ENCODE measurements around the gene HS3ST5. TPM values are rescaled to one million over a fixed set of nuclear protein-coding genes. Genes with fewer than 3 reads are reported as not detected.

HS3ST5 gene
- total RNA-seq, 1 donor from 2014 or later: 0.11 TPM

DNA sequence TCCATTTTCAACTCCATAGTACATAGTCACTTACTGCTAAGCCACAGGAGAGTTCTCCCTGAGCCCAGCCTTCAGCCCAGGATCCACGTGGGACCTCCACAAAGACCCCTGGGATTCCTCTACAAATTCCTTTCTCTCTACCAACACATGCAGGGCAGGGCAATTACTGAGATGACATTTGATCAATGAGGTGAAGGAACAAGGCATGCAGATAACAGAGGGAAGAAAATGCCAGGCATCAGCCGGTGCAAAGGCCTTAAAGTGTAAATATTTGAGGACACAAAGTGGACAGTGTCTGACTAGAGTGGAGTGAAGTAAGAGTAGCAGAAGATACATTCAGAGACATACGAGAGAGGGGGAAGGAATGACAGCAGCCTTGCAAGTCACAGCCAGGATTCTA, 70.2 kb downstream of the HS3ST5 start:
- Mint-ChIP-seq H3K4me3 (ENCODE audit: unreplicated experiment) (no peak overlapping the region), H3K9me3 (ENCODE audit: unreplicated experiment) (no peaks in the 10 kb centered on the region), H3K4me1 (ENCODE audit: unreplicated experiment) (no peaks in the 10 kb centered on the region), H3K27me3 (ENCODE audit: unreplicated experiment) (no peaks in the 10 kb centered on the region), H3K27ac (ENCODE audit: unreplicated experiment) (no peak overlapping the region), H3K36me3 (ENCODE audit: unreplicated experiment) (no peaks in the 10 kb centered on the region)
- no peak for TF ChIP-seq CTCF (IDR thresholded peaks at IDR 0.05)
- DNase-seq (ENCODE audit: extremely low spot score, unreplicated experiment): no peak

DNA sequence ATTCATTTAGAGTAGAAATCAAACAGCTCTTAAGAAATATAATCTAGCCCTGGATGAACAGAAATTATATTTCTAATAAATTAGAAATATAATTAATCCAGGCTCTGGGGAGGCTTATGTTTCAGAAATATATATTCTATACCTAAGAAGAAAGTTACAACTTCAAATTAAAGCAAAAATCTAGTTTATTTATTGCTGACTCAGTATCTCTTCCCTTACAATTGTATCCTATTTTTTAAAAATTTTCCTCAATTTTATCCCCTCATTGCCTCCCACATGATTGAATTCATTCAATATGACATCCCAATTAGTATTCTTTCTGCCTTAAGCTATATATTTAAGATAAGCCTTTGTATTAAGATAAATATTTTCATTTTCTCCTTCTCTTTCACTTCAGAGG, 71.4 kb downstream of the HS3ST5 start:
- H3K36me3 Mint-ChIP-seq (ENCODE audit: unreplicated experiment): no peaks in the 10 kb centered on the region
- H3K27ac Mint-ChIP-seq (ENCODE audit: unreplicated experiment): no peak overlapping the region
- H3K27me3 Mint-ChIP-seq (ENCODE audit: unreplicated experiment): no peaks in the 10 kb centered on the region
- H3K4me3 Mint-ChIP-seq (ENCODE audit: unreplicated experiment): no peak overlapping the region
- TF ChIP-seq CTCF (IDR thresholded peaks at IDR 0.05): no peak
- H3K4me1 Mint-ChIP-seq (ENCODE audit: unreplicated experiment): no peaks in the 10 kb centered on the region
- no peak for DNase-seq (ENCODE audit: extremely low spot score, unreplicated experiment)
- H3K9me3 Mint-ChIP-seq (ENCODE audit: unreplicated experiment): no peaks in the 10 kb centered on the region

DNA sequence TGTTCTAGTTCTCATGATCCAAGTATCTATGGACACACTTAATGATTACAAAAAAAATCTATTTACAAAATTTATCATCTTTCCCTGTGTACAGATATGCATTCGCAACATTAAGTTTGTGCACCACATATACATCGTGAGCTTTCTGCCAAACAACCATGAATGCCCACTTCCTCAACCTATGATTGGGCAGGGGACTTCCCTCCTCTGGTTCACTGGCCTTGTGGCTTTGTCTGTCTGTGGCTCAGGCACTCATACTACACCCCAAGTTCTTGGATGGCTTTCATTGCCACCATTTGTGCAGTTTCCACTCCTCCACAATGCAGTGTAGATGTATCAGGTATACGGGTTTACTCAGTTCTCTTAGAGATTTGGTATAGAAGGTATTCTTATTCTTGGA, 74.9 kb downstream of the HS3ST5 start:
- no peak overlapping the region for H3K4me3 Mint-ChIP-seq (ENCODE audit: unreplicated experiment)
- no peaks in the 10 kb centered on the region for H3K4me1 Mint-ChIP-seq (ENCODE audit: unreplicated experiment)
- no peak for TF ChIP-seq CTCF (IDR thresholded peaks at IDR 0.05)
- DNase-seq (ENCODE audit: extremely low spot score, unreplicated experiment): no peak
- no peaks in the 10 kb centered on the region for H3K36me3 Mint-ChIP-seq (ENCODE audit: unreplicated experiment)
- no peak overlapping the region for H3K27ac Mint-ChIP-seq (ENCODE audit: unreplicated experiment)
- H3K9me3 Mint-ChIP-seq (ENCODE audit: unreplicated experiment): no peaks in the 10 kb centered on the region
- H3K27me3 Mint-ChIP-seq (ENCODE audit: unreplicated experiment): no peaks in the 10 kb centered on the region

DNA sequence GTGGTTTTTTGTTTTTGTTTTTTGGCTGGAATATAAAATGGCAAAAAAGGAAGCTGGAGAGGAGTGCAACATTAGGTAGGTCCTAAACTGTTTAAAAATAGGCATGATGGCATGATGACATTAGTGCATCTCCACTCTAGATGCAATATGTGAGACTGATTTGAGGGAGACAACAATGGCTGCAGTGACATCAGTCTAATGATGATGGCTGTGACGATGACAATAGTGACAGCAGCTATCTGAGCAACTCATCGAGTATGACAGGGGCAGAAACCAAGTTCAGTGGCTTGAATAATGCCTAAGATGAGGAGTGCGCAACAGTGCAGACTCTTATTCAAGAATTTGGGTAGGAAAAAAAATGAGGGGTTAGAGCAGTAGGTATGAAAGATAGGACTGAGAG, 82.0 kb downstream of the HS3ST5 start:
- no peaks in the 10 kb centered on the region for H3K36me3 Mint-ChIP-seq (ENCODE audit: unreplicated experiment)
- no peaks in the 10 kb centered on the region for H3K4me1 Mint-ChIP-seq (ENCODE audit: unreplicated experiment)
- DNase-seq (ENCODE audit: extremely low spot score, unreplicated experiment): no peak
- no peak overlapping the region for H3K27ac Mint-ChIP-seq (ENCODE audit: unreplicated experiment)
- H3K9me3 Mint-ChIP-seq (ENCODE audit: unreplicated experiment): no peaks in the 10 kb centered on the region
- no peak for TF ChIP-seq CTCF (IDR thresholded peaks at IDR 0.05)
- no peaks in the 10 kb centered on the region for H3K27me3 Mint-ChIP-seq (ENCODE audit: unreplicated experiment)
- no peak overlapping the region for H3K4me3 Mint-ChIP-seq (ENCODE audit: unreplicated experiment)

GRCh38 chr6:114258376-114258775, 84.4 kb downstream of the HS3ST5 start:
- Mint-ChIP-seq H3K27me3 (ENCODE audit: unreplicated experiment) (no peaks in the 10 kb centered on the region), H3K4me3 (ENCODE audit: unreplicated experiment) (no peak overlapping the region), H3K36me3 (ENCODE audit: unreplicated experiment) (no peaks in the 10 kb centered on the region), H3K4me1 (ENCODE audit: unreplicated experiment) (no peaks in the 10 kb centered on the region), H3K27ac (ENCODE audit: unreplicated experiment) (no peak overlapping the region), H3K9me3 (ENCODE audit: unreplicated experiment) (no peaks in the 10 kb centered on the region)
- TF ChIP-seq CTCF (IDR thresholded peaks at IDR 0.05): no peak
- DNase-seq (ENCODE audit: extremely low spot score, unreplicated experiment): no peak

Data from osteocyte (in vitro differentiated cells).